Prostate gland (tissue), 2 donors: Measurements from ENCODE around the gene ASB6.

ENCODE experiments used
- POLR2A ChIP-seq: fragments of 450-650 bp; IDR thresholded peaks from one replicate; pipeline ENCODE4 v1.6.1; 2016; ENCODE audit warnings: antibody characterized with exemption, mild to moderate bottlenecking
- TF ChIP-seq, protein P1 (sequence below), 4 experiments: fragments of 200-600 bp in 2 of 4; fragments of 450-650 bp in 2 of 4; sonication (generic) in 2 of 4; IDR thresholded peaks; 1 replicate in 3 of 4; 2 replicates in 1 of 4; pipeline ENCODE4 v1.5.1; 2016 to 2019; ENCODE audit warnings: antibody characterized with exemption in 4 of 4, mild to moderate bottlenecking in 2 of 4, moderate library complexity in 2 of 4

DNA sequence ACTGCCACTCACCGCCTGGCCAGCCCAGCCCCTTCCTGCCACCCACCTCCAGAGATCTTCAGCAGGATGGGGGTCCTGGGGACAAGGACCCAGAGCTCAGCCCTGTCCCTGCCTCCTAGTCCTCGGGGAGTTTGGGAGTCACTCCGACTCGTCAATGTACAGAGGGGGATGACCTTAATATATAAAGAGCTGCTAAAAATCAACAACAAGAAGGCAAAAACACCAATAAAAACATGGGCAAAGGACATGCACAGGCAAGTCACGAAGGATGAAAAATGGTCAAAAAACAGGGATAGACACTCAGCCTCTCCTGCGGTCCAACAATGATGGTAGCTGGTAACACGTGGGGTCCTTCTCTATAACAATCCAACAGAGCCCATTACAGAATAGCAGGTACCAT, 4.7 kb upstream of the ASB6 start:
- no peak for TF ChIP-seq POLR2A
- TF ChIP-seq, protein P1, sequence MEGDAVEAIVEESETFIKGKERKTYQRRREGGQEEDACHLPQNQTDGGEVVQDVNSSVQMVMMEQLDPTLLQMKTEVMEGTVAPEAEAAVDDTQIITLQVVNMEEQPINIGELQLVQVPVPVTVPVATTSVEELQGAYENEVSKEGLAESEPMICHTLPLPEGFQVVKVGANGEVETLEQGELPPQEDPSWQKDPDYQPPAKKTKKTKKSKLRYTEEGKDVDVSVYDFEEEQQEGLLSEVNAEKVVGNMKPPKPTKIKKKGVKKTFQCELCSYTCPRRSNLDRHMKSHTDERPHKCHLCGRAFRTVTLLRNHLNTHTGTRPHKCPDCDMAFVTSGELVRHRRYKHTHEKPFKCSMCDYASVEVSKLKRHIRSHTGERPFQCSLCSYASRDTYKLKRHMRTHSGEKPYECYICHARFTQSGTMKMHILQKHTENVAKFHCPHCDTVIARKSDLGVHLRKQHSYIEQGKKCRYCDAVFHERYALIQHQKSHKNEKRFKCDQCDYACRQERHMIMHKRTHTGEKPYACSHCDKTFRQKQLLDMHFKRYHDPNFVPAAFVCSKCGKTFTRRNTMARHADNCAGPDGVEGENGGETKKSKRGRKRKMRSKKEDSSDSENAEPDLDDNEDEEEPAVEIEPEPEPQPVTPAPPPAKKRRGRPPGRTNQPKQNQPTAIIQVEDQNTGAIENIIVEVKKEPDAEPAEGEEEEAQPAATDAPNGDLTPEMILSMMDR (IDR thresholded peaks at IDR 0.05), result no peak
